ENCODE data around the gene KIAA1191. TPM values are rescaled to one million over a fixed set of nuclear protein-coding genes. Genes with fewer than 3 reads are reported as not detected.

The KIAA1191 gene
- total RNA-seq, 1 experiment from 2014 or later, result 92.7 TPM

DNA sequence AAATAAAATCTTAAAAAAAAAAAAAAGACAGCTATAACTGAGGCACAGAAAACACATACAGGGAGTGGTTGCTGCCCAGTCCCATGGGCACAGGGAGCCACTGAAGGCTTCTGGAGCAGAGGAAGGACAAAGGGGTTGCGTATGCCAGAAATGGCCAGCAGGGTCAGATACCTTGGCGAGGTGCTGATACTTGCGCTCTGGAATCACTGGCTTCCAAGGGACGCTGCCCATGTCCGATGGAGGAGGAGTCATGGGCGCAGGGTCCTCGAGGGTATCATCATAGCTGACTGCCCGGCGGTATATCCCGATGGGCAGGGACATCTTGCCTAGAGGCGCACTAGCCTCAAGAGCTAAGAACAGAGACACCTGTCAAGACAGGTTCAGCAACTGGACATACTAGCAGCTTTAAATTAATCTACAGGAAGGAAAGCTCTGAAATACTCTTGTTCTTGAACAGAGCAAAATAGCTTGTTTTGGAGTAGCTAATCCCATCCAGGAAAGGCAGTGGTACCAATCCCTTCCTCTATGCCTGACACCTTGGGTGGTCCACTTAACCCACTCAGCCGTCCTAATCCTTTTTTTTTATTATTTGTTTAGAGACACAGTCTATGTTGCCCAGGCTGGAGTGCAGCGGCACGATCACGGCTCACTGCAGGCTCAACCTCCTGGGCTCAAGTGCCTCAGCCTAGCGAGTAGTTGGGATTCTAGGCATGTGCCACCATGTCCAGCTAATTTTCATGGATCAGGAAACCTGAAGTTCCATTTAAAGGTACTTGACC, 6.0 kb downstream of the KIAA1191 start:
- Mint-ChIP-seq H3K27me3 (ENCODE audit: low read depth) (no peaks in the 10 kb centered on the region), H3K4me1 (peaks cover 5% of the 10 kb centered on the region), H3K27ac (no peak overlapping the region), H3K9me3 (no peaks in the 10 kb centered on the region), H3K4me3 (no peak overlapping the region), H3K36me3 (peaks cover 65% of the 10 kb centered on the region)
- DNase-seq (ENCODE audit: low spot score), result peak; percentile 37
- peak; percentile 80 for ATAC-seq
- ChIA-PET CTCF (interaction anchor here (0.7 to 1.1 kb wide), 2 partner anchors 9 to 92 kb away, joined by 3 read pairs; partner anchors contain the start of gene FAF2), POLR2A (no interaction called here)
- TF ChIP-seq ZNF396 (CRISPR knock-in tag; IDR thresholded peaks at IDR 0.05; ENCODE audit: borderline replicate concordance), result no peak
- no peak for TF ChIP-seq ESRRA (CRISPR knock-in tag; IDR thresholded peaks at IDR 0.05; ENCODE audit: borderline replicate concordance)

DNA sequence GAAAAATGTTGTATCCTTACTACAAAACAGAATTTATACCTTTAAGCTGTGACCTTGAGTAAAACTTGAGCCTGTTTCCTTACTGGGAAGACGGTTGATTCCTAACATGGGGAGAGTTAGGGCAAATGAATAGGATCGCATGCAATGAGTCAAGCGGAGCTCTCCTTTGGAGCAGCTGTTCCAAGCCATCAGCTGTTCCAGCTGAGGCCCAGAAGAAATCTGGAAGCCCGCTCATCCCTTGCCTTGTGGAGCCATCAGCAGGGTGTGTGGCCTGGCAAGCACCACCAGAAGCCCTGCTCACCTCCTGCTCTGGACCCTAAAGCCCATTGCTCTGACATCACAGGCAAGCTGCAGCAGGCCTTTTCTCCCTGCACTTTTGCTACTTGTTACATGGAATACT, 8.0 kb downstream of the KIAA1191 start:
- Mint-ChIP-seq H3K27me3 (ENCODE audit: low read depth) (no peaks in the 10 kb centered on the region), H3K27ac (no peak overlapping the region), H3K36me3 (peaks cover 79% of the 10 kb centered on the region), H3K4me3 (no peak overlapping the region), H3K4me1 (no peaks in the 10 kb centered on the region), H3K9me3 (no peaks in the 10 kb centered on the region)
- ChIA-PET POLR2A (no interaction called here), CTCF (no interaction called here)
- DNase-seq (ENCODE audit: low spot score) (no peak), ATAC-seq (no peak)
- TF ChIP-seq, protein P1, sequence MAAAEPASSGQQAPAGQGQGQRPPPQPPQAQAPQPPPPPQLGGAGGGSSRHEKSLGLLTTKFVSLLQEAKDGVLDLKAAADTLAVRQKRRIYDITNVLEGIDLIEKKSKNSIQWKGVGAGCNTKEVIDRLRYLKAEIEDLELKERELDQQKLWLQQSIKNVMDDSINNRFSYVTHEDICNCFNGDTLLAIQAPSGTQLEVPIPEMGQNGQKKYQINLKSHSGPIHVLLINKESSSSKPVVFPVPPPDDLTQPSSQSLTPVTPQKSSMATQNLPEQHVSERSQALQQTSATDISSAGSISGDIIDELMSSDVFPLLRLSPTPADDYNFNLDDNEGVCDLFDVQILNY (CRISPR knock-in tag; IDR thresholded peaks at IDR 0.05), result no peak
- TF ChIP-seq TEAD1 (CRISPR knock-in tag; IDR thresholded peaks at IDR 0.05) (no peak), SOX15 (CRISPR knock-in tag; IDR thresholded peaks at IDR 0.05) (no peak), CREB1 (CRISPR knock-in tag; IDR thresholded peaks at IDR 0.05) (no peak), ZNF138 (CRISPR knock-in tag; conservative IDR thresholded peaks at IDR 0.05) (no peak), HMGA2 (CRISPR knock-in tag; IDR thresholded peaks at IDR 0.05) (no peak), RORB (CRISPR knock-in tag; IDR thresholded peaks at IDR 0.05) (no peak), SP1 (CRISPR knock-in tag; conservative IDR thresholded peaks at IDR 0.05) (no peak), ZNF232 (CRISPR knock-in tag; IDR thresholded peaks at IDR 0.05) (no peak)
- TF ChIP-seq, protein P2, sequence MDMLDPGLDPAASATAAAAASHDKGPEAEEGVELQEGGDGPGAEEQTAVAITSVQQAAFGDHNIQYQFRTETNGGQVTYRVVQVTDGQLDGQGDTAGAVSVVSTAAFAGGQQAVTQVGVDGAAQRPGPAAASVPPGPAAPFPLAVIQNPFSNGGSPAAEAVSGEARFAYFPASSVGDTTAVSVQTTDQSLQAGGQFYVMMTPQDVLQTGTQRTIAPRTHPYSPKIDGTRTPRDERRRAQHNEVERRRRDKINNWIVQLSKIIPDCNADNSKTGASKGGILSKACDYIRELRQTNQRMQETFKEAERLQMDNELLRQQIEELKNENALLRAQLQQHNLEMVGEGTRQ (CRISPR knock-in tag; IDR thresholded peaks at IDR 0.05), result no peak
- TF ChIP-seq, protein P3, sequence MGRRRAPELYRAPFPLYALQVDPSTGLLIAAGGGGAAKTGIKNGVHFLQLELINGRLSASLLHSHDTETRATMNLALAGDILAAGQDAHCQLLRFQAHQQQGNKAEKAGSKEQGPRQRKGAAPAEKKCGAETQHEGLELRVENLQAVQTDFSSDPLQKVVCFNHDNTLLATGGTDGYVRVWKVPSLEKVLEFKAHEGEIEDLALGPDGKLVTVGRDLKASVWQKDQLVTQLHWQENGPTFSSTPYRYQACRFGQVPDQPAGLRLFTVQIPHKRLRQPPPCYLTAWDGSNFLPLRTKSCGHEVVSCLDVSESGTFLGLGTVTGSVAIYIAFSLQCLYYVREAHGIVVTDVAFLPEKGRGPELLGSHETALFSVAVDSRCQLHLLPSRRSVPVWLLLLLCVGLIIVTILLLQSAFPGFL (CRISPR knock-in tag; IDR thresholded peaks at IDR 0.05; ENCODE audit: borderline replicate concordance), result no peak
- TF ChIP-seq, protein P4, sequence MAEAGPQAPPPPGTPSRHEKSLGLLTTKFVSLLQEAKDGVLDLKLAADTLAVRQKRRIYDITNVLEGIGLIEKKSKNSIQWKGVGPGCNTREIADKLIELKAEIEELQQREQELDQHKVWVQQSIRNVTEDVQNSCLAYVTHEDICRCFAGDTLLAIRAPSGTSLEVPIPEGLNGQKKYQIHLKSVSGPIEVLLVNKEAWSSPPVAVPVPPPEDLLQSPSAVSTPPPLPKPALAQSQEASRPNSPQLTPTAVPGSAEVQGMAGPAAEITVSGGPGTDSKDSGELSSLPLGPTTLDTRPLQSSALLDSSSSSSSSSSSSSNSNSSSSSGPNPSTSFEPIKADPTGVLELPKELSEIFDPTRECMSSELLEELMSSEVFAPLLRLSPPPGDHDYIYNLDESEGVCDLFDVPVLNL (CRISPR knock-in tag; IDR thresholded peaks at IDR 0.05; ENCODE audit: borderline replicate concordance, low read depth), result no peak
- TF ChIP-seq, protein P5, sequence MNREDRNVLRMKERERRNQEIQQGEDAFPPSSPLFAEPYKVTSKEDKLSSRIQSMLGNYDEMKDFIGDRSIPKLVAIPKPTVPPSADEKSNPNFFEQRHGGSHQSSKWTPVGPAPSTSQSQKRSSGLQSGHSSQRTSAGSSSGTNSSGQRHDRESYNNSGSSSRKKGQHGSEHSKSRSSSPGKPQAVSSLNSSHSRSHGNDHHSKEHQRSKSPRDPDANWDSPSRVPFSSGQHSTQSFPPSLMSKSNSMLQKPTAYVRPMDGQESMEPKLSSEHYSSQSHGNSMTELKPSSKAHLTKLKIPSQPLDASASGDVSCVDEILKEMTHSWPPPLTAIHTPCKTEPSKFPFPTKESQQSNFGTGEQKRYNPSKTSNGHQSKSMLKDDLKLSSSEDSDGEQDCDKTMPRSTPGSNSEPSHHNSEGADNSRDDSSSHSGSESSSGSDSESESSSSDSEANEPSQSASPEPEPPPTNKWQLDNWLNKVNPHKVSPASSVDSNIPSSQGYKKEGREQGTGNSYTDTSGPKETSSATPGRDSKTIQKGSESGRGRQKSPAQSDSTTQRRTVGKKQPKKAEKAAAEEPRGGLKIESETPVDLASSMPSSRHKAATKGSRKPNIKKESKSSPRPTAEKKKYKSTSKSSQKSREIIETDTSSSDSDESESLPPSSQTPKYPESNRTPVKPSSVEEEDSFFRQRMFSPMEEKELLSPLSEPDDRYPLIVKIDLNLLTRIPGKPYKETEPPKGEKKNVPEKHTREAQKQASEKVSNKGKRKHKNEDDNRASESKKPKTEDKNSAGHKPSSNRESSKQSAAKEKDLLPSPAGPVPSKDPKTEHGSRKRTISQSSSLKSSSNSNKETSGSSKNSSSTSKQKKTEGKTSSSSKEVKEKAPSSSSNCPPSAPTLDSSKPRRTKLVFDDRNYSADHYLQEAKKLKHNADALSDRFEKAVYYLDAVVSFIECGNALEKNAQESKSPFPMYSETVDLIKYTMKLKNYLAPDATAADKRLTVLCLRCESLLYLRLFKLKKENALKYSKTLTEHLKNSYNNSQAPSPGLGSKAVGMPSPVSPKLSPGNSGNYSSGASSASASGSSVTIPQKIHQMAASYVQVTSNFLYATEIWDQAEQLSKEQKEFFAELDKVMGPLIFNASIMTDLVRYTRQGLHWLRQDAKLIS (CRISPR knock-in tag; IDR thresholded peaks at IDR 0.05; ENCODE audit: borderline replicate concordance), result no peak
- TF ChIP-seq, protein P6, sequence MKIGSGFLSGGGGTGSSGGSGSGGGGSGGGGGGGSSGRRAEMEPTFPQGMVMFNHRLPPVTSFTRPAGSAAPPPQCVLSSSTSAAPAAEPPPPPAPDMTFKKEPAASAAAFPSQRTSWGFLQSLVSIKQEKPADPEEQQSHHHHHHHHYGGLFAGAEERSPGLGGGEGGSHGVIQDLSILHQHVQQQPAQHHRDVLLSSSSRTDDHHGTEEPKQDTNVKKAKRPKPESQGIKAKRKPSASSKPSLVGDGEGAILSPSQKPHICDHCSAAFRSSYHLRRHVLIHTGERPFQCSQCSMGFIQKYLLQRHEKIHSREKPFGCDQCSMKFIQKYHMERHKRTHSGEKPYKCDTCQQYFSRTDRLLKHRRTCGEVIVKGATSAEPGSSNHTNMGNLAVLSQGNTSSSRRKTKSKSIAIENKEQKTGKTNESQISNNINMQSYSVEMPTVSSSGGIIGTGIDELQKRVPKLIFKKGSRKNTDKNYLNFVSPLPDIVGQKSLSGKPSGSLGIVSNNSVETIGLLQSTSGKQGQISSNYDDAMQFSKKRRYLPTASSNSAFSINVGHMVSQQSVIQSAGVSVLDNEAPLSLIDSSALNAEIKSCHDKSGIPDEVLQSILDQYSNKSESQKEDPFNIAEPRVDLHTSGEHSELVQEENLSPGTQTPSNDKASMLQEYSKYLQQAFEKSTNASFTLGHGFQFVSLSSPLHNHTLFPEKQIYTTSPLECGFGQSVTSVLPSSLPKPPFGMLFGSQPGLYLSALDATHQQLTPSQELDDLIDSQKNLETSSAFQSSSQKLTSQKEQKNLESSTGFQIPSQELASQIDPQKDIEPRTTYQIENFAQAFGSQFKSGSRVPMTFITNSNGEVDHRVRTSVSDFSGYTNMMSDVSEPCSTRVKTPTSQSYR (CRISPR knock-in tag; IDR thresholded peaks at IDR 0.05), result no peak
- TF ChIP-seq, protein P7, sequence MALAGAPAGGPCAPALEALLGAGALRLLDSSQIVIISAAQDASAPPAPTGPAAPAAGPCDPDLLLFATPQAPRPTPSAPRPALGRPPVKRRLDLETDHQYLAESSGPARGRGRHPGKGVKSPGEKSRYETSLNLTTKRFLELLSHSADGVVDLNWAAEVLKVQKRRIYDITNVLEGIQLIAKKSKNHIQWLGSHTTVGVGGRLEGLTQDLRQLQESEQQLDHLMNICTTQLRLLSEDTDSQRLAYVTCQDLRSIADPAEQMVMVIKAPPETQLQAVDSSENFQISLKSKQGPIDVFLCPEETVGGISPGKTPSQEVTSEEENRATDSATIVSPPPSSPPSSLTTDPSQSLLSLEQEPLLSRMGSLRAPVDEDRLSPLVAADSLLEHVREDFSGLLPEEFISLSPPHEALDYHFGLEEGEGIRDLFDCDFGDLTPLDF (CRISPR knock-in tag; IDR thresholded peaks at IDR 0.05), result no peak
- TF ChIP-seq, protein P8, sequence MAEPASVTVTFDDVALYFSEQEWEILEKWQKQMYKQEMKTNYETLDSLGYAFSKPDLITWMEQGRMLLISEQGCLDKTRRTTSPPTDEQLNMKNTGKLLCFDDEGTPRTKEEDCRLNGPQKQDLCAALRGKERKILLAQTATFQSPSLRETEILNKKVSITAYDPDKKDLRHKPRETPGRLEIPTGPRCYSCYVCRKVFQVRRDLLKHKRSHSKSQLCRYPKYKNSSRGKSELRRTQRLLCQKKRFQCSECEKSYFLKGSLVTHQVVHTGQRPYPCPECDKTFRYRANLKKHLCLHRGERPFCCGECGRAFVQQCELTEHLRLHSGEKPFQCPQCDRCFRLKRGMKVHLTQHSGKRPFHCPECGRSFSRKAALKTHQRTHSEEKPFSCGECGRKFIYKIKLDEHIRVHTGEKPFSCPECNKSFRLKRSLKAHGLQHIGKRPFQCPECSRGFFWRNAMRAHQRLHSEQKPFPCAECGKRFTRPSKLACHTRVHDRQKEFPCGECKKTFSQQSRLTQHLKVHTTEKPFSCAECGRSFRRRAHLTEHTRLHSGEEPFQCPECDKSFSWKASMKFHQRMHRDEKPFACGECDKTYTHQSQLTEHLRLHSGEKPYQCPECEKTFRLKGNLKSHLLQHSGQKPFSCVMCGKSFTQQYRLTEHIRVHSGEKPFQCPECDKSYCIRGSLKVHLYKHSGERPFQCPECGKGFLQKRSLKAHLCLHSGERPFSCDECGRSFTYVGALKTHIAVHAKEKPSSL (CRISPR knock-in tag; conservative IDR thresholded peaks at IDR 0.05), result no peak
- TF ChIP-seq, protein P9, sequence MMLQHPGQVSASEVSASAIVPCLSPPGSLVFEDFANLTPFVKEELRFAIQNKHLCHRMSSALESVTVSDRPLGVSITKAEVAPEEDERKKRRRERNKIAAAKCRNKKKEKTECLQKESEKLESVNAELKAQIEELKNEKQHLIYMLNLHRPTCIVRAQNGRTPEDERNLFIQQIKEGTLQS (CRISPR knock-in tag; conservative IDR thresholded peaks at IDR 0.05), result no peak

Measured in WTC11 (cell line).